Measurements from ENCODE around the gene SPACDR.

SPACDR gene

GRCh38 chr7:100483722-100484672, 19.9 kb upstream of the SPACDR start, which contains the start of gene NYAP1:
NYAP1 (plus strand) TSS chr7:100483927; CDS start chr7:100485312, 1,385 bp downstream.
- TF ChIP-seq CTCF (IDR thresholded peaks at IDR 0.05; ENCODE audit: borderline replicate concordance, insufficient read depth, low read depth, low read length) = no peak
- H3K4me3 ChIP-seq (ENCODE audit: low read depth, low read length) = peak within 1 kb of the TSS; percentile 56

- peak overlapping the region; percentile 56 for H3K4me3 ChIP-seq (ENCODE audit: low read depth, low read length)
- peak; percentile 97 for TF ChIP-seq CTCF (IDR thresholded peaks at IDR 0.05; ENCODE audit: borderline replicate concordance, insufficient read depth, low read depth, low read length)
Observed at GRCh38 chr7:100483090-100483721, 19.1 kb upstream of the SPACDR start.

DNA sequence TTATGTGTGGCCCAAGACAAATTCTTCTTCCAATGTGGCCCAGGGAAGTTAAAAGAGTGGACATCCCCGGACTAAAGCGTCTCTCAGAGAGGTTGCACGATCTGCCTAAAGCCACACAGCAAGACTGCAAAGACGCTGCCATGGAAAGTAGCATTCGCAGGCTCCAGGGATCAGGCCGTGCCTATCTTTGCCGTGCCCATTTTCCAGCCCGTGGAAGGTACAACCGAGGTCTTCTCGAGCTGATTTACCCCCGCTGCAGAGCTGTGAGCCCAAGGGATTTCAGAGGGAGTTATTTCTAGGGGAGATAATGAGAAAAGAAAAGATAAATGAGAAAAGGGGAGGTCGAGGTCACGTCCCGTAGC, 18.6 kb upstream of the SPACDR start:
- no peak for TF ChIP-seq CTCF (IDR thresholded peaks at IDR 0.05; ENCODE audit: borderline replicate concordance, insufficient read depth, low read depth, low read length)
- H3K4me3 ChIP-seq (ENCODE audit: low read depth, low read length) = peak overlapping the region; percentile 56

GRCh38 chr7:100481466-100481865, 17.4 kb upstream of the SPACDR start:
- no peak for TF ChIP-seq CTCF (IDR thresholded peaks at IDR 0.05; ENCODE audit: borderline replicate concordance, insufficient read depth, low read depth, low read length)
- H3K4me3 ChIP-seq (ENCODE audit: low read depth, low read length) = no peak overlapping the region

GRCh38 chr7:100478958-100479660, 15.0 kb upstream of the SPACDR start, which contains the start of gene TSC22D4:
TSC22D4 (minus strand) TSS chr7:100479214; CDS start chr7:100478038, 1,176 bp downstream.
- H3K4me3 ChIP-seq (ENCODE audit: low read depth, low read length) = peak within 1 kb of the TSS; percentile 81
- no peak for TF ChIP-seq CTCF (IDR thresholded peaks at IDR 0.05; ENCODE audit: borderline replicate concordance, insufficient read depth, low read depth, low read length)

- H3K4me3 ChIP-seq (ENCODE audit: low read depth, low read length) = peak overlapping the region; percentile 81
- no peak for TF ChIP-seq CTCF (IDR thresholded peaks at IDR 0.05; ENCODE audit: borderline replicate concordance, insufficient read depth, low read depth, low read length)
Observed at GRCh38 chr7:100477871-100478267, 13.8 kb upstream of the SPACDR start.
